HG03095 (cell line): Measurements from ENCODE around the gene TWIST2.

Experiments used
- ATAC-seq: cut with Tn5 transposase; IDR thresholded peaks from one replicate; pipeline ENCODE4 v1.9.1; 2021; ENCODE audit warnings: moderate library complexity; ENCODE audit not compliant: unreplicated experiment

The TWIST2 gene

GRCh38 chr2:238916176-238916874 lies 68.4 kb downstream of the TWIST2 start:
- no peak for ATAC-seq

DNA sequence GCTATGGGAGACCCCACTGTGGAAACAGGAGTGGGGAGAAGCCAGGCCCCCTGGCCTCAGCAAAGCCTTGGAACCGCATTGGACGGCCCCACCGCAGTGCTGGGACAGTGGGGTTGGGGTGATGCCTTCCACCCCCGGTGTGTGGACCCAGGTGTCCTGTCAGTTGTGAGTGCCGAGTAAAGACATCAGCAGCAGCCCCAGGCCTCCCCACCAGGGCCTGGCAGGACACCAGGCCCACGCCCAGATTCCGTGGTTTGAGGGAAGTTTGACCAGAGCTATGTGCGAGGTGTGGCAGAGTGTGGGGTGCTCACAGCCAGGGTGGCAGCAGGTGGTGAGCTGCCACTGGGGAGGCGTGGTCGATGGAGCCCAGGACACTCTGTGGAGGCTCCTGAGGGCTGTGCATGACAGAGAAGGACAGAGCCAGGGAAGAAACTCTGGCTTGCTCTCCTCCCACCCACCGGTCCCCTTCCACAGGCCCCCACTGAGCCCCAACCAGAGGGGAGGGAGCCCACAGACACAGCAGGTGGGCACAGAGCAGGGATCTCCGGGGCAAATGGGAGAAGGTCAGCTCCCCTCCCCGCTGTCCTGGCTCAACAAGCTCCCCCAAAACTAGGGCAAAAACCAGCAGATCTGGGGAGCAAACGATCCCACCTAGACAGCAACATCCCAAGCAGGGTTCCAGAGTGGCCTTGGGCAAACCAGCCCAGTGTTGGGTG lies 69.1 kb downstream of the TWIST2 start:
- ATAC-seq, result no peak

GRCh38 chr2:238919307-238919706 lies 71.4 kb downstream of the TWIST2 start:
- ATAC-seq, result no peak

- ATAC-seq, result no peak
Measured at GRCh38 chr2:238920053-238920452, 72.2 kb downstream of the TWIST2 start.

- ATAC-seq, result no peak
Measured at GRCh38 chr2:238920601-238921001, 72.7 kb downstream of the TWIST2 start.

DNA sequence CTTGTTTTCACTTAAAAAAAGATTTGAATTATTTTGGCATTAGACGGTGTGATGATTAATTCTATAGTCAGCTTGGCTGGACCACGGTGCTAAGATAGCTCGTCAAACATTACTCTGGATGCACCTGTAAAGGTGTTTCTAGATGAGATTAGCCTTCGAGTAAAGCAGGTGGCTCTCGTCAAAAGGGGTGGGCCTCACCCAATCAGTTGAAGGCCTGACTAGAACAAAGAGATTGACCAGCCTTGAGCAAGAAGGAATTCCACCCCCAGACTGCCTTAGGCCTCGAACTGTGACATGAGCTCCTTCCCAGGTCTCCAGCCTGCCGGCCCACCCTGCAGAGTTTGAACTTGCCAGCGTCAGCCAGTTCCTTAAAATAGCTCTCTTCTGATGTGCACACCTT lies 73.4 kb downstream of the TWIST2 start:
- no peak for ATAC-seq

- no peak for ATAC-seq
Measured at GRCh38 chr2:238921681-238922319, 73.9 kb downstream of the TWIST2 start.

DNA sequence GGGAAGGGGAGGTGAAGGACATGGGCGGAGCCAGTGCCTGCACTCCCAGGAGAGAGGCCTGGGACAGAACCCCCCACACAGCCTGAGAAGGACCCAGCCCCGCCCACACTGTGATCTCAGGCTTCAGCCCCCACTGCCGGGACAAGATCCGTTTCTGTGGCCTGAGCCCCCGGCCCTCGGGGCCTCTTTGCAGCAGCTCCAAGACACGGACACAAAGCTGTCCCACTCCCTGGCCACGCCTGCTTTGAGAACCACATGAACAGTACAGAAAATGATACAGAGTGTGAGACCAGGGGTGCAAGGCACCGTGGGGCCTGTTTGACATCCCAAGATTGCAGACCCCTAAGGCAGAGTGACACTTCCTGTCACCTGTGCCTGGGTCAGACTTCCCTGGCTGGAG lies 74.5 kb downstream of the TWIST2 start:
- no peak for ATAC-seq

- no peak for ATAC-seq
Measured at GRCh38 chr2:238924032-238924431, 76.1 kb downstream of the TWIST2 start.

- ATAC-seq, result no peak
Measured at GRCh38 chr2:238924796-238925195, 76.9 kb downstream of the TWIST2 start.

- no peak for ATAC-seq
Measured at GRCh38 chr2:238925281-238925680, 77.4 kb downstream of the TWIST2 start.

- ATAC-seq, result no peak
Measured at GRCh38 chr2:238925816-238926521, 78.1 kb downstream of the TWIST2 start.

DNA sequence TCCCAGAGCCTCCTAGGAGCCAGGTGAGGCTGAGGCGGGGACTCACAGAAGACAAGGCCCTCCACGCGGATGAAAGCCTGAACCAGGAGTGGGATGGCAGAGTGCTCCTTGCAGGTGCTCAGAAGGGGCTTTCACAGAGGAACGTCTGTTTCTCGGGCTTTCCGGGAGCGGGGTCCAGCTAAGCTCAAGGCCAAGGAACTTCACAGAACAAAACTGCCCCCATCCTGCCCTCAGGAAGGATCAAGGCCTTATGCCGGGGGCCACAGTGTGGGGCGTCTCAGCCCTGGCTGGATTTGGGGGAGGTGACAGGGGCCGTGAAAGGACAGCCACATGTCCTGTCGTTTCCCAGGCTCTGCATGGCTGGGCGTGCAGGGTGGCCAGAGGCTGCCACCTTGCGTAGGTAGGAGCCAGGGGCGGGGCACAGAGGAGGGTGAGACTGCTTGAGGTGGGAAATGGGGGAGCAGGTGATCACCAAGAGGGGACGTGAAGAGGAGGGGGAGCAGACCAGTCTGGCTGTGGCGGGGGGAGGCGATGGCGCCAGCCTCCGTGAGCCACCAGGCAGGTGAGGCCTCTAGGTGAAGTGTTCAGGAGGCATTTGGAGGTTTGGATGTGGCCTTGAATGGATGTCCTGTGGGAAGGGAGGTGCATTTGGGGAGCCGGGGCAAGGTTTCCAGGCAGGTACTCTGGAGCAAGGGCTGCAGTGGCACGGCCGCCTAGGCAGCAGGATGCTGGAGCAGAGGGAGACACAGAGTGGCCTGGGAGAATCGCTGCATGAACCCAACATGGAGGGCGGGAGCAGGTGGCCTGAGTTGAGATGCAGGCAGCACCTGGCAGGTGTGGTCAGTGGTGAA lies 79.1 kb downstream of the TWIST2 start:
- no peak for ATAC-seq

DNA sequence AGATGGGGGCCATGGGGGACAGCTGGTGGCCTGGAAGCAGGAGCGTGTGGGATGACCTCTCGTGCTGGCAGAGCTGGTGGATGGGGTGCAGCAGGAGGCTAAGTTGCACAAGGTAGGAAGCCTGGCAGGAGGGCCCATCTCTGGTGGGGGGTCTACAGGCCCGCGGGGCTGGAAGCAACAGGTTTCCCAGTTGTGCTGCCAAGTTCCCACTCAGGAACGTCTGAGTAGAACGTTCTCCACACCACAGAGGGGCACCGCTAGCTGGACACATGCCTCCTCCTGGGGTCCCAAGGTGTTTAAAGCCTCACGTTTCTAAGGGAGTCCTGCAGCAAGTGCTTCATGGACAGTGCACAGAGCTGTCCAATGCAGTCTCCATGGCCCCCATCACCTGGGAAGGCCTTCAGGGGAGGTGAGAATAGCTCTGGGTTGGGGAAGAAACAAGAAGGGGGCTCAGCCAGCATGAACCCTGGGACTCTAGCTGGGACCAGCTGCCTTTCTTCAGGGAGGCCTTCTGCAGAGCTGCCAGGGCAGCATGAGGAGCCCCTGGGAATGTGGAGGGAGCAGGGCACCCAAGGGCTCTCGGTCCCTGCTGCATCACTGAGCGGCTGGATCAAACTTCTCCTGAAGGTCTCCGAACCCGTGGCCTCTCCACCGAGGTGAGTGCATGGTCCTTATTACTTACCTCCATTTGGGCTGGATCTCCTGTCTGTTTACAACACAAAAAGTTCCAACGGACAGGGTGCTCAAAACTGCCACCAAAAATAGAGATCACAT lies 80.0 kb downstream of the TWIST2 start:
- ATAC-seq, result no peak

DNA sequence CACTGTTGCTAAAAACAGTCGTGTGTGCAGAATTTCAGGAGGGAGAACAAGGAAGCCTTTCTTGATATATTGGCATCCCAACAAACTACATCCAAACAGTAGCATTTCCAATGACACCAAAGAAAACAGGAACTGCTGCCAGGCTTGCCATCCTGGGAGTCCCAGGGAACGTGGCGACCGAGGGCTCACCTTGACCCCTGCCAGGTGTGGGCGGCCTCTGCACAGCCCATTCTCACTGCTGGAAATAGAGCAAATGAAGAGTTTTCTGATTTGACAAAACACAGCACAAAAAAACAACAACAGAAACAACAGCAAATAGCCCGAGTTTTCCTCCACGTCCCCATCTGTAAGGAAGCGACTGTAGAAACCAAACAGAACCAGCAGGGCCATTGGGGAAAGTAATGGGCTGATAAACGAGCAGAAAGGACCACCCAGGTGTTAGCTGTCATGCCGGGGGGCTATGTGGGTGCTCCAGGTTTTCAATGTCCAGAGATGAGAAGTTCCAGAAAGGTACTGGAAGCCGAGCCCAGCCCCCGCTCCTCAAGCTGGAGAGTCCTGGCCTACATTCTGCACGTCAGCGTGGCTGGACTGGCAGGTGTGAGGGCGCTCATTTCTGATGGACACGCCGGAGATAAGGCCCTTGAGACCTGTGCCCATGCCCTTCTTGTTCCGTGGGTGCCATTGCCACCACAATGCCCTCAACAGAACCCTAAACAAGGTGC lies 80.8 kb downstream of the TWIST2 start:
- no peak for ATAC-seq

DNA sequence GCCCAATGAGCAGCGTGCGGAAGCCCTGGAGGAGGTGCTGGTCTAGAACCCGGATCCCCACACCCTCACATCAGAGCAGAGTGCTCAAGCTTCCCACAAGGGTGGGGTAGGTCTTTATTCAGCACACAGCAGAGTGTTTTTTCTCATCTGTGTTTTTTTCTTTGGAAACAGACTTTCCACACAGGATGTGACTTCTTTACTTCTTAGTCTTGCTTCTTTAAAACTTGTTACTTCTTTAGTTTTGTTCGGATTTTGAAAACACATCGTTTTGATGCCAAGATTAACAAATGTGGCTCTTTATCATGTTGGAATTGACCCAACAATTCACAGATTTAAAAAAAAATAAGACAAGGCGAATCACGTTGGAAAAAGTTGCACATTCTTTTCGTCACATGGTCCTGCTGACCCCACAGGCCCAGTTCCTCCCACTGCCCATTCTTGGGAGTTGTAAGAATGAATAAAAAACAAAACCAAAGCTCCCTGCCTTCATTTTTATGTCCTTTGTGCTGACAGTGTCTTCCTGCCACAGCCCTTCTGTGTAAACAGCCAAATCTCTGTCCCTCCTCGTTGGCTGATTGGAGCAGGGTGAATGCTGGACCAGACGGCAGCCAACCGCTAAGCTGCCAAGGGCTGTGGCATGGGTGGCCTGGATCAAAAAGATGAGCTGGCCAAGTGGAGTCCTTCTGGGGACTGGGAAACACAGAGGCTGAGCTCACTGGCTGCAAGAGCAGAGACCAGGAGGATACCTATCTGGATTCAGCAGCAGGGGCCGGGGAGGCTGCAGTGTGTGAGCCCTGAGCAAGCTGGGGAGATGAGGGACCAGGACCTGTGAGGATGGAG lies 81.6 kb downstream of the TWIST2 start:
- ATAC-seq, result no peak

GRCh38 chr2:238930216-238930615 lies 82.3 kb downstream of the TWIST2 start:
- no peak for ATAC-seq
